ENCODE results near the gene CCR7. TPM values are rescaled to one million over a fixed set of nuclear protein-coding genes. Genes with fewer than 3 reads are reported as not detected.

The CCR7 gene
- total RNA-seq, 6 experiments from 2014 or later: not detected

GRCh38 chr17:40535924-40536294, 29.4 kb downstream of the CCR7 start:
- no peaks in the 10 kb centered on the region for H3K9me3 Mint-ChIP-seq
- H3K27ac Mint-ChIP-seq: peak overlapping the region; percentile 55
- no peak for DNase-seq
- H3K27me3 Mint-ChIP-seq (ENCODE audit: insufficient read depth): peaks cover 2% of the 10 kb centered on the region
- TF ChIP-seq CTCF (IDR thresholded peaks at IDR 0.05): no peak
- 0 out of 2 replicates have a peak overlapping the region, but pooled peaks have one; percentile 25 for H3K4me3 Mint-ChIP-seq
- peaks cover 70% of the 10 kb centered on the region for H3K4me1 Mint-ChIP-seq (ENCODE audit: low read depth)
- H3K36me3 Mint-ChIP-seq (ENCODE audit: low read depth): no peaks in the 10 kb centered on the region

DNA sequence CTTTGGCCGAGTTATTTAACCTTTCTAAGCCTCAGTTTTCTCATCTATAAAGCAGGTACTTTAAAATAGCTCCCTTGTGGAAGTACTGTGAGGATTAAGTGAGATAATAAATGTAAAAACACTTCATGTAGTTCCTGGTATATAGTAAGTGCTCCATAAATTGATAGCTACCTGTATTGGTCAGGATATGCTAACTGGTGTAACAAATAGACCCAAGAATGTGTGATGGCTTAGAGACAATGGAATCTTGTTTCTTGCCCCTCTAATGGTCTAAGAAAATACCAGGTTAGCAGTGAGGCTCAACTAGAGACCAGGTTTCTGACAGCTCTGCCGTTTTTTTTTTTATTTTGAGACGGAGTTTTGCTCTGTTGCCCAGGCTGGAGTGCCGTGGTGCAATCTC, 29.8 kb downstream of the CCR7 start:
- no peak for TF ChIP-seq CTCF (IDR thresholded peaks at IDR 0.05)
- DNase-seq: no peak
- no peak overlapping the region for H3K27ac Mint-ChIP-seq
- H3K9me3 Mint-ChIP-seq: no peaks in the 10 kb centered on the region
- H3K4me3 Mint-ChIP-seq: no peak overlapping the region
- peaks cover 74% of the 10 kb centered on the region for H3K4me1 Mint-ChIP-seq (ENCODE audit: low read depth)
- no peaks in the 10 kb centered on the region for H3K36me3 Mint-ChIP-seq (ENCODE audit: low read depth)
- peaks cover 2% of the 10 kb centered on the region for H3K27me3 Mint-ChIP-seq (ENCODE audit: insufficient read depth)

GRCh38 chr17:40534371-40535189, 30.7 kb downstream of the CCR7 start:
- Mint-ChIP-seq H3K9me3 (no peaks in the 10 kb centered on the region), H3K4me1 (ENCODE audit: low read depth) (peaks cover 79% of the 10 kb centered on the region), H3K4me3 (no peak overlapping the region), H3K27me3 (ENCODE audit: insufficient read depth) (peaks cover 2% of the 10 kb centered on the region), H3K36me3 (ENCODE audit: low read depth) (no peaks in the 10 kb centered on the region), H3K27ac (peak overlapping the region; percentile 9)
- TF ChIP-seq CTCF (IDR thresholded peaks at IDR 0.05): no peak
- no peak for DNase-seq

DNA sequence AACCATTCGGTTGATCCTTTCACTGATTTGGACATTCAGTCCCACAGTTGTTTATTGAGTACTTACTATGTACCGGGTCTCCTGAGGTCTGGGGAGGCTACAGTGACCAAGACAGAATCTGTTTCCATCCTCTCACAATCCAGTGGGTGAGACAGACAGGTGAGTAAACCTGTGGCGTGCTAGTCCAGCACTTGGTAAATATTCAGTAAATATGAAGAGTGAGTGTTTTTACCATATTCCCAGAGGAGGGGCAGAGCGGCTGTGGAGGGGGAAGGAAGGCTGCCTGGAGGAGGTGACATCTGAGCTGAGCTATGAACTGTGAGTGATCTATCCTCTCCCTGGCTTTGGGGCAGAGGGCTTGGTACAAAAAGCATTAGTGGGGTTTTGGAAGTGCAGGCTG, 31.4 kb downstream of the CCR7 start:
- no peak for DNase-seq
- 0 out of 2 replicates have a peak overlapping the region, but pooled peaks have one; percentile 60 for H3K4me3 Mint-ChIP-seq
- H3K27ac Mint-ChIP-seq: peak overlapping the region; percentile 60
- H3K9me3 Mint-ChIP-seq: no peaks in the 10 kb centered on the region
- H3K36me3 Mint-ChIP-seq (ENCODE audit: low read depth): no peaks in the 10 kb centered on the region
- TF ChIP-seq CTCF (IDR thresholded peaks at IDR 0.05): no peak
- peaks cover 74% of the 10 kb centered on the region for H3K4me1 Mint-ChIP-seq (ENCODE audit: low read depth)
- H3K27me3 Mint-ChIP-seq (ENCODE audit: insufficient read depth): peaks cover 2% of the 10 kb centered on the region

GRCh38 chr17:40532520-40533253, 32.6 kb downstream of the CCR7 start:
- no peak for DNase-seq
- no peaks in the 10 kb centered on the region for H3K9me3 Mint-ChIP-seq
- peaks cover 64% of the 10 kb centered on the region for H3K4me1 Mint-ChIP-seq (ENCODE audit: low read depth)
- peaks cover 2% of the 10 kb centered on the region for H3K27me3 Mint-ChIP-seq (ENCODE audit: insufficient read depth)
- H3K36me3 Mint-ChIP-seq (ENCODE audit: low read depth): no peaks in the 10 kb centered on the region
- no peak overlapping the region for H3K4me3 Mint-ChIP-seq
- no peak for TF ChIP-seq CTCF (IDR thresholded peaks at IDR 0.05)
- H3K27ac Mint-ChIP-seq: peak overlapping the region; percentile 60

All from HFFc6 (cell line).